GM12864 (cell line): ENCODE measurements around the gene HOXD9.

Source experiments
- DNase-seq: peaks from one replicate; pipeline ENCODE4 v3.0.0-alpha.2; 2011; ENCODE audit warnings: low read depth
- H3K4me3 ChIP-seq: 2 replicates; pipeline ENCODE4 v1.5.1; 2011; ENCODE audit warnings: mild to moderate bottlenecking, low read depth, low read length, control low read depth
- CTCF ChIP-seq: IDR thresholded peaks from 2 replicates; pipeline ENCODE4 v1.5.1; 2011; ENCODE audit warnings: low read depth, mild to moderate bottlenecking, moderate library complexity, low read length, control low read depth, inconsistent platforms; ENCODE audit errors: missing control alignments

HOXD9 gene

GRCh38 chr2:176164611-176165369, 42.3 kb downstream of the HOXD9 start:
- TF ChIP-seq CTCF = no peak
- DNase-seq = no peak
- H3K4me3 ChIP-seq = no peak overlapping the region

- DNase-seq = no peak
- no peak overlapping the region for H3K4me3 ChIP-seq
- TF ChIP-seq CTCF = no peak
These were observed 43.0 kb downstream of the HOXD9 start for GRCh38 chr2:176165370-176166050.

GRCh38 chr2:176166272-176166671, 43.8 kb downstream of the HOXD9 start:
- H3K4me3 ChIP-seq = no peak overlapping the region
- no peak for DNase-seq
- no peak for TF ChIP-seq CTCF

GRCh38 chr2:176167398-176167797, 44.9 kb downstream of the HOXD9 start:
- no peak overlapping the region for H3K4me3 ChIP-seq
- TF ChIP-seq CTCF = no peak
- no peak for DNase-seq

- no peak for TF ChIP-seq CTCF
- DNase-seq = no peak
- no peak overlapping the region for H3K4me3 ChIP-seq
These were observed 46.7 kb downstream of the HOXD9 start for GRCh38 chr2:176169181-176169580.

GRCh38 chr2:176169711-176170110, 47.2 kb downstream of the HOXD9 start:
- no peak for DNase-seq
- TF ChIP-seq CTCF = no peak
- H3K4me3 ChIP-seq = no peak overlapping the region
